Colonic mucosa (tissue), 4 donors: ENCODE measurements around the gene ESPNL. TPM values are rescaled to one million over a fixed set of nuclear protein-coding genes. Genes with fewer than 3 reads are reported as not detected.

Experiments
- DNase-seq: peaks from one replicate; pipeline ENCODE4 v3.0.0-alpha.2; 2020
- H3K27ac ChIP-seq: fragments of 200-600 bp; one replicate; pipeline ENCODE4 v1.8.0; 2021
- H3K27me3 ChIP-seq: fragments of 200-600 bp; one replicate; pipeline ENCODE4 v1.8.0; 2021
- H3K36me3 ChIP-seq: fragments of 200-600 bp; one replicate; pipeline ENCODE4 v1.8.0; 2021
- H3K4me1 ChIP-seq: fragments of 200-600 bp; one replicate; pipeline ENCODE4 v1.8.0; 2021; ENCODE audit warnings: mild to moderate bottlenecking
- H3K4me3 ChIP-seq: fragments of 200-600 bp; one replicate; pipeline ENCODE4 v1.8.0; 2021
- H3K9ac ChIP-seq, 2 donors: one replicate each; pipeline ENCODE4 v1.7.0; 2013; ENCODE audit warnings: control low read depth in 2 of 2, low read depth in 2 of 2, low read length in 2 of 2
- H3K9me3 ChIP-seq: fragments of 200-600 bp; one replicate; pipeline ENCODE4 v1.8.0; 2021
- intact Hi-C: fragments of 100-400 bp; cut with DNase I; formaldehyde crosslinking; loops from one replicate; pipeline ENCODE4 v1.14.1; 2022
- total RNA-seq, 2 donors: library from RNA; stranded (reverse); fragmentation: NEBNext Ultra II Directional in 1 of 2; extraction: Animal tissue kit (Norgen Biotek cat#: 25700) in 1 of 2; gene quantifications; one replicate each; pipeline ENCODE4 v1.2.1, GENCODE V29; 2021
- TF ChIP-seq, protein P1 (sequence below): fragments of 200-600 bp; IDR thresholded peaks from one replicate; pipeline ENCODE4 v1.8.0; 2022; ENCODE audit warnings: antibody characterized with exemption, mild to moderate bottlenecking
- donor health status: healthy.
- donor health status: DM: no; HTN: no; CAD: no.
- donor health status: DM: no; HTN: no; CAD: no.

Gene ESPNL
- total RNA-seq, 2 donors from 2014 or later = 0.08 to 0.12 TPM

DNA sequence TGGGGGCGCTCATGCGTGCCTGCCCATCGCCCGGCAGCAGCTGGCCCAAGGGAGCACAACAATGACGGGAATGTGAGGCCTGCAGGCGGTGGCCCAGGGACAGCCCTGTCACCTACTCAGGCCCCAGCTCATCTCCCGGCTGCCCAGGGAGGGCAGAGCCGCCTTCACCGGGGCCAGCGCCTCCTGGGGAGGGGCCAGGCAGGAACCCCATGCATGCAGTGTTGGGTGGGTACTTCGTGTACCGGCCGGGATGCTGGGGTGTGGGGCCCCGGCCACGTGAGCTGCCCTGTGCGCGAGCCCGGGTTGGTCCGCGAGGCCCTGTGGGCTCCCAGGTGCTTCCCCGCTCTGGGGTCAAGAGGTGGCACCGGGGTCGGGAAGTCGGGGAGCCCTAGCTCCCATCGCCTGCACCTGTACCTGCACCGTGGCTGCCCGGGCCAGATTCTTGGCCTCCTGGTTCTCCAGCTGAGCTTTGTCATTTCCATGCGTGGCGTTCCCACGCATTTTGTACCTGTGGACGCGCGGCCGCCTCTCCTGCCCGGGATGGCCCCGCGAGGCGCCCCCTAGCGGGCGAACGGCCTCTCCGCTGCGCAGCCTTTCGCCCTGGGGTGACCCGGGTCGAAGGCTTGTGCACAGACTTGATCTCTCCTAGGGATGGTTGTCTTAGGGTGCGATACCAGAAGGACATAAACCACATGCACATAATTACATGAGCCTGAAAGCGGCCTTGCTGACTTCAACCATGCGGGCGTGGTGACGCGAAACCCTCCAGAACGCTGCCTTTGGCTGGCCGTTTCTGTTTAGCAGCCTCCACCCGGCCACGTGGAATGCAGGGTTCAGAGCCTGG, 39.3 kb downstream of the ESPNL start:
- Histone ChIP-seq H3K4me1 (peaks cover 7% of the 10 kb centered on the region), H3K4me3 (no peak overlapping the region), H3K9ac (no peak overlapping the region), H3K27me3 (no peaks in the 10 kb centered on the region), H3K36me3 (no peaks in the 10 kb centered on the region), H3K9me3 (no peaks in the 10 kb centered on the region), H3K27ac (no peak overlapping the region)
- intact Hi-C loops = no loop called here
- TF ChIP-seq, protein P1, sequence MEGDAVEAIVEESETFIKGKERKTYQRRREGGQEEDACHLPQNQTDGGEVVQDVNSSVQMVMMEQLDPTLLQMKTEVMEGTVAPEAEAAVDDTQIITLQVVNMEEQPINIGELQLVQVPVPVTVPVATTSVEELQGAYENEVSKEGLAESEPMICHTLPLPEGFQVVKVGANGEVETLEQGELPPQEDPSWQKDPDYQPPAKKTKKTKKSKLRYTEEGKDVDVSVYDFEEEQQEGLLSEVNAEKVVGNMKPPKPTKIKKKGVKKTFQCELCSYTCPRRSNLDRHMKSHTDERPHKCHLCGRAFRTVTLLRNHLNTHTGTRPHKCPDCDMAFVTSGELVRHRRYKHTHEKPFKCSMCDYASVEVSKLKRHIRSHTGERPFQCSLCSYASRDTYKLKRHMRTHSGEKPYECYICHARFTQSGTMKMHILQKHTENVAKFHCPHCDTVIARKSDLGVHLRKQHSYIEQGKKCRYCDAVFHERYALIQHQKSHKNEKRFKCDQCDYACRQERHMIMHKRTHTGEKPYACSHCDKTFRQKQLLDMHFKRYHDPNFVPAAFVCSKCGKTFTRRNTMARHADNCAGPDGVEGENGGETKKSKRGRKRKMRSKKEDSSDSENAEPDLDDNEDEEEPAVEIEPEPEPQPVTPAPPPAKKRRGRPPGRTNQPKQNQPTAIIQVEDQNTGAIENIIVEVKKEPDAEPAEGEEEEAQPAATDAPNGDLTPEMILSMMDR = peak; percentile 63
- DNase-seq = no peak

DNA sequence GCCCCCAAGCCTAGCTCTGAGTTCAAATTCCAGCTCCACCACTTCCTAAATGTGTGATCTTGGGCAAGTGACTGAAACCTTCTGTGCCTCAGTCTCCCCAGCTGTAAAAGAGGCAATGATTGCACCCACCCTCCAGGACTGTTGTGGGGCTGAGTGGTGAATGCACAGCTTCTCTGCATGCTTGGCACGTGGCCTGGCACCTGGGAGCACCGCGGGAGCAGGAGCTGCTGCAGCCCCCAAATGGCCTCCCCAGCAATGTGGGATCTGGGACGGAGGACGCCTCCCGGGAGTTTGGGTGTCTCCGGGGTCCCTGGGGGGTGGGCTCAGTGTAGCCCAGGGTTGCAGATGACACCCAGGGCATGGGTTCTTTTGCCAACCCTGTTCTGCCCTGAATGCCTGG, 39.9 kb downstream of the ESPNL start:
- intact Hi-C loops = no loop called here
- no peaks in the 10 kb centered on the region for H3K9me3 ChIP-seq
- H3K27me3 ChIP-seq = no peaks in the 10 kb centered on the region
- TF ChIP-seq, protein P1 = no peak
- H3K36me3 ChIP-seq = no peaks in the 10 kb centered on the region
- no peak for DNase-seq
- no peak overlapping the region for H3K4me3 ChIP-seq
- peaks cover 7% of the 10 kb centered on the region for H3K4me1 ChIP-seq
- H3K9ac ChIP-seq = no peak overlapping the region
- no peak overlapping the region for H3K27ac ChIP-seq

DNA sequence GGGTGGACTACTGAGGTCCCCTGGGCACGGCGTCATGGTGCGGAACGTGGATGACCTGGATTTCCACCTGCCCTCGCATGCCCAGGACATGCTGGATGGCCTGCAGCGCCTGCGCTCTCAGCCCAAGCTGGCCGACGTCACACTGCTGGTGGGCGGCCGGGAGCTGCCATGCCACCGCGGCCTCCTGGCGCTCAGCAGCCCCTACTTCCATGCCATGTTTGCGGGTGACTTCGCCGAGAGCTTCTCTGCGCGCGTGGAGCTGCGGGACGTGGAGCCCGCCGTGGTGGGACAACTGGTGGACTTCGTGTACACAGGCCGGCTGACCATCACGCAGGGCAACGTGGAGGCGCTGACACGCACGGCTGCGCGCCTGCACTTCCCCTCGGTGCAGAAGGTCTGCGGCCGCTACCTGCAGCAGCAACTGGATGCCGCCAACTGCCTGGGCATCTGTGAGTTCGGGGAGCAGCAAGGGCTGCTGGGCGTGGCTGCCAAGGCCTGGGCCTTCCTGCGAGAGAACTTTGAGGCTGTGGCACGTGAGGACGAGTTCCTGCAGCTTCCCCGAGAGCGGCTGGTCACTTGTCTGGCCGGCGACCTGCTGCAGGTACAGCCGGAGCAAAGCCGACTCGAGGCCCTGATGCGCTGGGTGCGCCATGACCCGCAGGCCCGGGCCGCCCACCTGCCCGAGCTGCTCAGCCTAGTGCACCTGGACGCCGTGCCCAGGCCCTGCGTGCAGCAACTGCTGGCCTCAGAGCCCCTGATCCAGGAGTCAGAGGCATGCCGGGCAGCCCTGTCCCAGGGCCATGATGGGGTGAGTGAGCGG, 40.8 kb downstream of the ESPNL start:
- intact Hi-C loops = no loop called here

DNA sequence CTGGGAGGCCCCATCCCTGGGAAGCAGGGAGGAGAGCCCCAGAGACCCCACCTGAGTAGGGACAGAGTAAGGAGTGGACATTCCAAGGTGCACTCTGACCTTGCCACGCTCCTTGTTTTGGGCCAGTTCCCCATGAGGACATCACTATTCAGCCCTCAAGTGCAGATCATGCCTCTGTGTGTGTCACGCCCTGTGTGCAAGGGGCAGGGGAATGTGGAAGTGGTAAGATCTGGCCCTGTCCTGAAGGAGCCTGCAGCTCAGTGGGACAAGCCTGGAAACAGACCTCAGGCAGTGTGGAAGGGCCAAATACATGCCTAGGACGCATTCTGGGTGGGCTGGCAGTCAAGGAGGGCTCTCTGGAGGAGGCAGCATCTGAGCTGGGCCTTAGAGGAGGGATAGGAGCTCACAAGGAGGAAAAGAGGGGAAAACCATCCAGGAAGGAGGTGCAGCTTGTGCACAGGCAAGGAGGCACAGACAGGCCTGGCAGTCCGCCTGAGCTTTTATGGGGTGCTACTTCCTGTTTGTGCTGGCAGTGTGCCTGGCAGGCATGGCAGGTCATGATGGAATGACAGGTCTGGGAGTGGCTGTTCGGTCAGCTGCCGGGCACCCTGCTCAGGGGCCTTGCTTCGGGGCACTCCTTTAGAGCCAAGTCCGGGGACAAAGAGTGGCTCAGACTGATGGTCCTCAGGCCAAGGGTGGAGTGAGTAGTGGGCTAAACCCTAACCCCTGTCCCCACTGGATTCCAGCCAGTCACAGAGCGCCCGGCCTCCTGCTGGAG, 41.6 kb downstream of the ESPNL start:
- TF ChIP-seq, protein P1 = no peak

More for the DNA sequence above, 40.8 kb downstream of the ESPNL start:
- Histone ChIP-seq H3K4me1 (peaks cover 7% of the 10 kb centered on the region), H3K9me3 (no peaks in the 10 kb centered on the region), H3K36me3 (no peaks in the 10 kb centered on the region), H3K9ac (no peak overlapping the region), H3K27me3 (no peaks in the 10 kb centered on the region), H3K27ac (no peak overlapping the region), H3K4me3 (no peak overlapping the region)
- DNase-seq = no peak
- TF ChIP-seq, protein P1 = no peak

More for the DNA sequence above, 41.6 kb downstream of the ESPNL start:
- H3K9me3 ChIP-seq = no peaks in the 10 kb centered on the region
- H3K4me1 ChIP-seq = peaks cover 7% of the 10 kb centered on the region
- H3K27ac ChIP-seq = no peak overlapping the region
- H3K27me3 ChIP-seq = no peaks in the 10 kb centered on the region
- DNase-seq = peak; percentile 94
- H3K4me3 ChIP-seq = no peak overlapping the region
- H3K36me3 ChIP-seq = no peaks in the 10 kb centered on the region
- H3K9ac ChIP-seq = no peak overlapping the region
- intact Hi-C loops = no loop called here
